ENCODE results near the gene NR3C2. TPM values are rescaled to one million over a fixed set of nuclear protein-coding genes. Genes with fewer than 3 reads are reported as not detected.
"Not testable (repeated sequence)": the region's sequence is repeated elsewhere in the genome, so short reads cannot be mapped to it uniquely, and the experiment has no call there.

Gene NR3C2
- total RNA-seq, 1 donor from 2014 or later, result 0.54 TPM

GRCh38 chr4:148200960-148201359, 241.3 kb downstream of the NR3C2 start:
- Mint-ChIP-seq H3K9me3 (ENCODE audit: unreplicated experiment) (no peaks in the 10 kb centered on the region), H3K27ac (ENCODE audit: unreplicated experiment) (no peak overlapping the region), H3K36me3 (ENCODE audit: low read depth, unreplicated experiment) (no peaks in the 10 kb centered on the region), H3K4me1 (ENCODE audit: unreplicated experiment) (no peaks in the 10 kb centered on the region), H3K4me3 (ENCODE audit: unreplicated experiment) (no peak overlapping the region), H3K27me3 (ENCODE audit: unreplicated experiment) (no peaks in the 10 kb centered on the region)
- DNase-seq (ENCODE audit: low spot score), result no peak
- no peak for TF ChIP-seq CTCF (IDR thresholded peaks at IDR 0.05; ENCODE audit: unreplicated experiment)

GRCh38 chr4:148196164-148196563, 246.1 kb downstream of the NR3C2 start:
- H3K4me3 Mint-ChIP-seq (ENCODE audit: unreplicated experiment), result no peak overlapping the region
- no peaks in the 10 kb centered on the region for H3K9me3 Mint-ChIP-seq (ENCODE audit: unreplicated experiment)
- no peak for DNase-seq (ENCODE audit: low spot score)
- no peak overlapping the region for H3K27ac Mint-ChIP-seq (ENCODE audit: unreplicated experiment)
- no peaks in the 10 kb centered on the region for H3K27me3 Mint-ChIP-seq (ENCODE audit: unreplicated experiment)
- H3K4me1 Mint-ChIP-seq (ENCODE audit: unreplicated experiment), result peaks cover 4% of the 10 kb centered on the region
- no peak for TF ChIP-seq CTCF (IDR thresholded peaks at IDR 0.05; ENCODE audit: unreplicated experiment)
- H3K36me3 Mint-ChIP-seq (ENCODE audit: low read depth, unreplicated experiment), result no peaks in the 10 kb centered on the region

GRCh38 chr4:148192526-148192925, 249.7 kb downstream of the NR3C2 start:
- DNase-seq (ENCODE audit: low spot score), result no peak
- H3K36me3 Mint-ChIP-seq (ENCODE audit: low read depth, unreplicated experiment), result no peaks in the 10 kb centered on the region
- H3K27me3 Mint-ChIP-seq (ENCODE audit: unreplicated experiment), result no peaks in the 10 kb centered on the region
- TF ChIP-seq CTCF (IDR thresholded peaks at IDR 0.05; ENCODE audit: unreplicated experiment), result no peak
- H3K4me3 Mint-ChIP-seq (ENCODE audit: unreplicated experiment), result no peak overlapping the region
- H3K9me3 Mint-ChIP-seq (ENCODE audit: unreplicated experiment), result no peaks in the 10 kb centered on the region
- no peak overlapping the region for H3K27ac Mint-ChIP-seq (ENCODE audit: unreplicated experiment)
- H3K4me1 Mint-ChIP-seq (ENCODE audit: unreplicated experiment), result peaks cover 4% of the 10 kb centered on the region

- H3K36me3 Mint-ChIP-seq (ENCODE audit: low read depth, unreplicated experiment); H3K4me3 Mint-ChIP-seq (ENCODE audit: unreplicated experiment); H3K27me3 Mint-ChIP-seq (ENCODE audit: unreplicated experiment); H3K4me1 Mint-ChIP-seq (ENCODE audit: unreplicated experiment); H3K27ac Mint-ChIP-seq (ENCODE audit: unreplicated experiment); H3K9me3 Mint-ChIP-seq (ENCODE audit: unreplicated experiment); DNase-seq (ENCODE audit: low spot score): not testable (repeated sequence)
Measured at GRCh38 chr4:148187454-148188222, 254.6 kb downstream of the NR3C2 start.

- Mint-ChIP-seq H3K4me1 (ENCODE audit: unreplicated experiment) (peaks cover 4% of the 10 kb centered on the region), H3K36me3 (ENCODE audit: low read depth, unreplicated experiment) (no peaks in the 10 kb centered on the region), H3K27ac (ENCODE audit: unreplicated experiment) (no peak overlapping the region), H3K4me3 (ENCODE audit: unreplicated experiment) (no peak overlapping the region), H3K27me3 (ENCODE audit: unreplicated experiment) (no peaks in the 10 kb centered on the region), H3K9me3 (ENCODE audit: unreplicated experiment) (no peaks in the 10 kb centered on the region)
- TF ChIP-seq CTCF (IDR thresholded peaks at IDR 0.05; ENCODE audit: unreplicated experiment), result no peak
- no peak for DNase-seq (ENCODE audit: low spot score)
Measured at GRCh38 chr4:148184922-148185321, 257.3 kb downstream of the NR3C2 start.
